Body of pancreas (tissue), 4 donors: ENCODE measurements around the gene ASXL1. TPM values are rescaled to one million over a fixed set of nuclear protein-coding genes. Genes with fewer than 3 reads are reported as not detected.

ENCODE experiments used
- ATAC-seq: fragments of 150-250 bp; one replicate; pipeline ENCODE4 v1.9.1; 2016
- DNase-seq, 4 donors: peaks; one replicate each; pipeline ENCODE4 v3.0.0-alpha.2; 2019
- H3K27ac ChIP-seq, 4 donors: fragments of 200-600 bp; sonication (generic); 1 replicate in 3 of 4; 2 replicates in 1 of 4; pipeline versions ENCODE4 v1.5.1 to v1.6.1; 2016 to 2019; ENCODE audit warnings: mild to moderate bottlenecking in 1 of 4, mixed read lengths in 1 of 4, moderate library complexity in 1 of 4
- H3K27me3 ChIP-seq, 2 donors: fragments of 200-600 bp; sonication (generic); one replicate each; pipeline ENCODE4 v1.6.0; 2016; ENCODE audit warnings: mild to moderate bottlenecking in 1 of 2
- H3K36me3 ChIP-seq, 2 donors: fragments of 200-600 bp; sonication (generic); replicated peaks in 1 of 2; 2 replicates each; pipeline ENCODE4 v1.5.1; 2016; ENCODE audit warnings: low read depth in 2 of 2; ENCODE audit not compliant: insufficient read depth in 1 of 2
- H3K4me1 ChIP-seq: fragments of 200-600 bp; sonication (generic); one replicate; pipeline ENCODE4 v1.6.0; 2016
- H3K4me3 ChIP-seq, 2 donors: fragments of 200-600 bp; sonication (generic); 1 replicate in 1 of 2; 2 replicates in 1 of 2; pipeline ENCODE4 v1.5.1; 2016 to 2019
- H3K9me3 ChIP-seq, 3 donors: fragments of 200-600 bp; sonication (generic); 1 replicate in 2 of 3; 2 replicates in 1 of 3; pipeline ENCODE4 v1.5.1; 2016
- POLR2A ChIP-seq, 3 donors: fragments of 450-650 bp; IDR thresholded peaks; one replicate each; pipeline ENCODE4 v1.6.1; 2016; ENCODE audit warnings: antibody characterized with exemption in 3 of 3, mild to moderate bottlenecking in 2 of 3
- WGBS, 2 donors: methylation state at CpG; one replicate each; pipeline ENCODE4 v1.1.5; 2017; 5-methylcytosine and 5-hydroxymethylcytosine counted together
- intact Hi-C: fragments of 100-400 bp; cut with DNase I; formaldehyde crosslinking; loops from one replicate; pipeline ENCODE4 v1.15.1; 2023
- total RNA-seq, 2 donors: library from RNA; depleted of rRNA; stranded (reverse); fragments of >200 nt; gene quantifications; one replicate each; pipeline ENCODE4 v1.1.0, GENCODE V29; 2016
- TF ChIP-seq, protein P1 (sequence below), 7 experiments: fragments of 450-650 bp in 4 of 7; fragments of 200-600 bp in 3 of 7; sonication (generic) in 3 of 7; IDR thresholded peaks; one replicate each; pipeline ENCODE4 v1.5.1; 2016 to 2019; ENCODE audit warnings: antibody characterized with exemption in 7 of 7

ASXL1 gene
- total RNA-seq, 2 donors from 2014 or later: 57.9 to 102 TPM

DNA sequence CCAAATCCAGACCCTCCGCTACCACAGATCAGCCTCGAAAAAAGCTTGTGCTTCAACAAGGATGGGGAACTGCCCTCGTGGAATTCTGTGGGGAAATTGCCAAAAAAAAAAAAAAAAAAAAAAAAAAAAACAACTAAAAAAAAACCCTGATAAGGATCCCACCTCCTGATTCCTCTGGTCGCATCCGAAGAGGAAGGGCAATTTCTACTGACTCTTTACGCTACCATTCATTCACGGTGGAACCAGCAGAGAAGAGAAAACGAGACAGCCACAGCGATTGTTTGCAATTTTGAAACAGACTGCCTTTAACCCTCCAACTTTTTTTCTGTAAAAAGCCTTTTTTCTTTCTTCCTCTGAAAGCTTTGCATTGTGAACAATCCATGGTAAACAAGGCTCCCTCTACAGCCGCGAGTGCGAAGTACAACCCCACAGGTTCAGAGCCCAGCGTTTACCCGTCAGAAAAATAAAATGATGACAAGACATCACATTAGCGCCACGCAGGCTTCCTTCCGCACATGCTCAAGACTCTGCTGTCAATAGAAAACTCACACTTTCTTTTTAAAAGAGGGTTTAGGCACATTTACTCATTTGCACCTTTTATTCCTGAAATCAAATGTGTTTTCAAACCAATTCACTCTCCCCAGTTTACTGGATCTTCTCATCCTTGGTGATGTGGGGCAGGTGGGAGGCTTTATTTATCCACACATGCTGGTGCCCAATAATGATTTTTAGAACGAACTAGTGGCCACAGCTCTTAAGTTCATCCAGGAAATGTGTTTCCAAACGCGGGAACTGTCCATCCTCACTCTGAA lies 127.0 kb downstream of the ASXL1 start:
- Histone ChIP-seq H3K9me3 (no peaks in the 10 kb centered on the region), H3K4me3 (no peak overlapping the region), H3K27ac (peak overlapping the region in 3 of 4 donors; percentile 74 to 94 (median 87)), H3K27me3 (no peaks in the 10 kb centered on the region), H3K36me3 (no peaks in the 10 kb centered on the region), H3K4me1 (peaks cover 33% of the 10 kb centered on the region)
- ATAC-seq (peak; percentile 31), DNase-seq (peak; percentile 77 to 87 (median 80))
- 2 to 3% methylated on average over 20 of the region's 20 CpGs for whole genome bisulfite sequencing, 2 donors
- intact Hi-C loops: no loop called here
- no peak for TF ChIP-seq POLR2A (IDR thresholded peaks at IDR 0.05)
- TF ChIP-seq, protein P1, sequence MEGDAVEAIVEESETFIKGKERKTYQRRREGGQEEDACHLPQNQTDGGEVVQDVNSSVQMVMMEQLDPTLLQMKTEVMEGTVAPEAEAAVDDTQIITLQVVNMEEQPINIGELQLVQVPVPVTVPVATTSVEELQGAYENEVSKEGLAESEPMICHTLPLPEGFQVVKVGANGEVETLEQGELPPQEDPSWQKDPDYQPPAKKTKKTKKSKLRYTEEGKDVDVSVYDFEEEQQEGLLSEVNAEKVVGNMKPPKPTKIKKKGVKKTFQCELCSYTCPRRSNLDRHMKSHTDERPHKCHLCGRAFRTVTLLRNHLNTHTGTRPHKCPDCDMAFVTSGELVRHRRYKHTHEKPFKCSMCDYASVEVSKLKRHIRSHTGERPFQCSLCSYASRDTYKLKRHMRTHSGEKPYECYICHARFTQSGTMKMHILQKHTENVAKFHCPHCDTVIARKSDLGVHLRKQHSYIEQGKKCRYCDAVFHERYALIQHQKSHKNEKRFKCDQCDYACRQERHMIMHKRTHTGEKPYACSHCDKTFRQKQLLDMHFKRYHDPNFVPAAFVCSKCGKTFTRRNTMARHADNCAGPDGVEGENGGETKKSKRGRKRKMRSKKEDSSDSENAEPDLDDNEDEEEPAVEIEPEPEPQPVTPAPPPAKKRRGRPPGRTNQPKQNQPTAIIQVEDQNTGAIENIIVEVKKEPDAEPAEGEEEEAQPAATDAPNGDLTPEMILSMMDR (IDR thresholded peaks at IDR 0.05): peak; percentile 56 to 86 (median 79)

DNA sequence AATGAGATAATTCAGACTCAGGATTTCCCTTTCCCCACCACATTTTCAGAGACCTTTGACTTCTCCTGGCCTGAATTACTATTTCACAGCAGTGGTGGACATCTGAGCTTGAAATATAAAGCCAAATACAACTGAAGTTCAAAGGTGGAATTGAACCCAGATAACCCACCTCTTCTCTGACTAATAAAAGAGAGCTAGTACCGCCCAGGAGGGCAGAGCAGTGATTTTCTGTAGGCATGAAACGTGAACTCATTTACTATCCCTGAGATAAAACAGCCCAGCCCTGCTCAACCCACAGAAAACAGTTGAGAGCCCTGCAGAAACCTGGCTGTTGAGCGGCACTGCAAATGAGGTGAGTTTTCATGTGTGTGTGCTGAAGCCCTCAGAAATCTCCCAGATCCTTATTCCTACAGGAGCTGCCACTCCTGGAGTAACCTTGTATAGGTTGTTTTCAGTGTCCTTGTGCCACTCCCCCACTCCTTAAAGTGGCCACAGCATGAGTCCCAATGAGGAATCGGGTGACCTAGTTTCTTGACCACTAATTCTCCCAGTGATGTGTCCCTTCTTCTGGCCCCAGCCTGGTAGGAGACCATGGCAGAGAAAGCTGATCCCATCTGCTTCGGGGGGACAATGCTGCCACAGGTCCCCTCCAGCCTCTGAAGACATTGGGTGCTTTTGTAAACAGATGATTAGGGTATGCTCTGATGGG lies 127.8 kb downstream of the ASXL1 start:
- Histone ChIP-seq H3K36me3 (no peaks in the 10 kb centered on the region), H3K27me3 (no peaks in the 10 kb centered on the region), H3K4me3 (no peak overlapping the region), H3K9me3 (no peaks in the 10 kb centered on the region), H3K27ac (no peak overlapping the region), H3K4me1 (peaks cover 25% of the 10 kb centered on the region)
- no peak for ATAC-seq
- intact Hi-C loops: no loop called here
- TF ChIP-seq, protein P1 (IDR thresholded peaks at IDR 0.05): no peak
- no peak for TF ChIP-seq POLR2A (IDR thresholded peaks at IDR 0.05)
- peak in 1 of 4 donors; percentile 8 for DNase-seq
- WGBS, 2 donors: 55% methylated on average over 5 of the region's 5 CpGs

DNA sequence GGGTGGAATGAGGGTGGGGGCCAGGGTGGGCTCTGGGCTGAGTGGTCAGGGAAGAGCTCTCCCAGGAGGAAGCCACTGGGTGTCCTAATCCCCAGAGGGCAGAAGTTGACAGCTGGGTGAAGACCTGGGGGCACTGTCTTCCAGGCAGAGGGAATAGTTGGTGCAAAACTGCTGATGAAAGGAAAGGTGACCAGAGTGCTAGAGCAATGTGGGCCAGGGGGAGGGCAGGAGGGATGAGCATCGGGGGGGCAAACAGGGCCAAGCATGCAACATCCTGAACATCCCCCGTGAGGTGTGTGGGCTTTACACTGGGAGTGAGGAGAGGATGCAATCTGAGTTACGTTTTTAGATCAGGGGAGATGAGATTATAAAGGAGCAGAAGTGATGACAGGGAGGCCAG lies 129.2 kb downstream of the ASXL1 start:
- DNase-seq: peak in 1 of 4 donors; percentile 5
- intact Hi-C loops: no loop called here
- 70 to 75% methylated on average over 3 of the region's 3 CpGs for WGBS, 2 donors
- TF ChIP-seq POLR2A (IDR thresholded peaks at IDR 0.05): no peak
- TF ChIP-seq, protein P1 (IDR thresholded peaks at IDR 0.05): no peak
- H3K9me3 ChIP-seq: no peaks in the 10 kb centered on the region
- H3K27me3 ChIP-seq: no peaks in the 10 kb centered on the region
- peaks cover 11% of the 10 kb centered on the region for H3K4me1 ChIP-seq
- no peaks in the 10 kb centered on the region for H3K36me3 ChIP-seq
- ATAC-seq: no peak
- H3K4me3 ChIP-seq: no peak overlapping the region
- no peak overlapping the region for H3K27ac ChIP-seq

DNA sequence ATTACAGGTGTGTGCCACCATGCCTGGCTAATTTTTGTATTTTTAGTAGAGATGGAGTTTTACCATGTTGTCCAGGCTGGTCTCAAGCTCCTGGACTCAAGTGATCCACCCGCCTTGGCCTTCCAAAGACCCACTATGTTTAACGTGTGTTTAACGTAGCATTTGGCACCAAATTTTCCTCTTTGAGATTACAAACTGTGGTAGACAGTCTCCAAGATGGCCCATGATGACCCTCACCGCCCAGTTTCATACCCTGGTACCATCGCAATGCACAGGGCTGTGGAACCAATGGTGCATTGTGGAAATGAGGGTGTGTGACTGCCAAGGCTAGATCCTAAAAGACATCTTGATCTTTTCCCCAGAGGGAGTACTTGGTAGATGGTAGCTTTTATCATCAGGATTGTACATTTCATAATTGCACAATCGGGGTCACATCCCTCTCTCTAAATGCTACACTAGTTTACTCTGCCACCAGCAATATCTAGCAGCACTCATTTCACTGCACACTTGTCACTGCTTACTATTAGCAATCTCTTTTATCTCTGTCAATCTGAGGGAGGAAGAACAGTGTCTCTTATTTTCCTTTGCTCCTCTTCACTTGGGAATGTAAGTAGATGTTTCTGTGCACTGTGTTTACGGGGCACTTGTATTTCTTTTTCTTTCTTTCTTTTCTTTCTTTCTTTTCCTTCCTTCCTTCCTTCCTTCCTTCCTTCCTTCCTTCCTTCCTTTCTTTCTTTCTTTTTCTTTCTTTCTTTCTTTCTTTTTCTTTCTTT lies 130.1 kb downstream of the ASXL1 start:
- H3K9me3 ChIP-seq: no peaks in the 10 kb centered on the region
- intact Hi-C loops: no loop called here
- H3K27ac ChIP-seq: no peak overlapping the region
- WGBS, 2 donors: 90 to 96% methylated on average over 7 of the region's 7 CpGs
- H3K27me3 ChIP-seq: no peaks in the 10 kb centered on the region
- TF ChIP-seq, protein P1 (IDR thresholded peaks at IDR 0.05): no peak
- TF ChIP-seq POLR2A (IDR thresholded peaks at IDR 0.05): no peak
- DNase-seq (no peak), ATAC-seq (no peak)
- H3K4me1 ChIP-seq: peaks cover 10% of the 10 kb centered on the region
- H3K36me3 ChIP-seq: no peaks in the 10 kb centered on the region
- H3K4me3 ChIP-seq: no peak overlapping the region

Other genes starting within 250 kb of the ASXL1 start
- 10 to 100 TPM; 16.9 to 27.0 TPM for gene TM9SF4, start 248.6 kb upstream of the ASXL1 start, total RNA-seq
- 1 to 10 TPM; 4.6 to 5.2 TPM for gene PLAGL2, start 150.6 kb upstream of the ASXL1 start, total RNA-seq
- 10 to 100 TPM; 12.2 to 23.6 TPM for gene POFUT1, start 150.5 kb upstream of the ASXL1 start, total RNA-seq
- 10 to 100 TPM; 23.1 to 28.3 TPM for gene KIF3B, start 80.7 kb upstream of the ASXL1 start, total RNA-seq
- 10 to 100 TPM; 15.0 to 36.9 TPM for gene NOL4L, start 227.0 kb downstream of the ASXL1 start, total RNA-seq